ENCODE data around the gene ANO1.

The ANO1 gene

DNA sequence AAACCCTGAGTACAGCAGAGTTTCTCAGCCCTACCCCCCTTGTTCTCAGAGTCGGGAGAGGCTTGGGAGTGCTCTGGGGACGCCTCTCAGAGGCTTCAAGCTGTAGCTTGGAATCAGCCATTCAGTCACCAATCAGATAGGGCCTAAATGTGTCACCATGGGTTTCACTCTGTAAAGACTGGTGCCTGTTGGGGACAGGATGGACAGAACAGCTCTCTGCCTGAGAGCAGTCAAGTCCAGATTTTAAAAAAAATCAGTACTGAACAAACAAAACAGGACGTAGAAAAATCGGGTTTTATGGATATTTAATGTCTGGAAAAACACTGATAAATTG, 126.3 kb downstream of the ANO1 start:
- H3K27ac ChIP-seq (ENCODE audit: low read length): peak overlapping the region; percentile 73
- H3K4me3 ChIP-seq (ENCODE audit: low read length in 2 of 2): peak overlapping the region; percentile 86 to 93
- H3K9ac ChIP-seq (ENCODE audit: low read length in 2 of 2): peak overlapping the region; percentile 86 to 93
- H3K9me3 ChIP-seq (ENCODE audit: control insufficient read depth in 2 of 2, low read length in 2 of 2): no peaks in the 10 kb centered on the region
- H3K4me1 ChIP-seq (ENCODE audit: control insufficient read depth, insufficient read depth, low read length): peaks cover 16% of the 10 kb centered on the region
- peaks cover 16 to 21% of the 10 kb centered on the region in 2 donors for H3K36me3 ChIP-seq (ENCODE audit: control insufficient read depth in 2 of 2, insufficient read depth in 2 of 2, low read length in 2 of 2)
- peaks cover 2% of the 10 kb centered on the region in 2 donors for H3K27me3 ChIP-seq (ENCODE audit: control insufficient read depth in 1 of 2, insufficient read depth in 2 of 2, low read length in 2 of 2)

DNA sequence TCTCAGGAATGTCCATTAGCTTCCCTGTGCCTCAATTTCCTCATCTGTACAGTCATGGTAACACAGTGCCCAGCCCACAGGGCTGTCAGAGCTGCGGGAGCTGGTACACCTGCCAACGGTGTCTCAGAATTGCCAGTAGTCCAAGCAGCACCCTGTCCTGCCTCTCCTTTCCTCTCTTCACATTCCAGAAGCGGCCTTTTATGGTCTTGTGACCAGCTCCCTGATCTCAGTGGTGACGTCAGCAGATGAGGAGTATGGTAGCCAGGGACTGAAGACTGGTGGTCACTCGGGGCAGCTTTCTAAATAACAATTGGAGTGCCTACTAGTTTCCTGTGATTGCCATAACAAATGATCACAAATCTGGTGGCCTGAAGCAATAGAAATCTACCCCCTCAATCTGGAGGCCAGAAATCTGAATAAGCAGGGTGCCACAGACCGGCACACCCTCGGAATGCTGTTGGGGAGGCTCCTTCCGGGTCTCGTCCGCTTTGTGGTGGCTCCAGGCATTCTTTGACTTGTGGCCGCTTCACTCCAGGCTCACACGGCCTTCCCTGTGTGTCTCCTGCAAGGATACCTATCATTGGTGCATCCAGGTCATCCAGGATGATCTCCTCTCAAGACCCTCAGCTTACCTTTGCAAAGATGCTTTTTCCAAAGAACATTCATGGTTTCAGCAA, 127.1 kb downstream of the ANO1 start:
- Histone ChIP-seq H3K36me3 (ENCODE audit: control insufficient read depth in 2 of 2, insufficient read depth in 2 of 2, low read length in 2 of 2) (peaks cover 16 to 23% of the 10 kb centered on the region in 2 donors), H3K27ac (ENCODE audit: low read length) (no peak overlapping the region), H3K27me3 (ENCODE audit: control insufficient read depth in 1 of 2, insufficient read depth in 2 of 2, low read length in 2 of 2) (no peaks in the 10 kb centered on the region), H3K9ac (ENCODE audit: low read length in 2 of 2) (no peak overlapping the region), H3K4me3 (ENCODE audit: low read length in 2 of 2) (peak overlapping the region in 1 of 2 donors; percentile 93), H3K9me3 (ENCODE audit: control insufficient read depth in 2 of 2, low read length in 2 of 2) (no peaks in the 10 kb centered on the region), H3K4me1 (ENCODE audit: control insufficient read depth, insufficient read depth, low read length) (peaks cover 16% of the 10 kb centered on the region)

DNA sequence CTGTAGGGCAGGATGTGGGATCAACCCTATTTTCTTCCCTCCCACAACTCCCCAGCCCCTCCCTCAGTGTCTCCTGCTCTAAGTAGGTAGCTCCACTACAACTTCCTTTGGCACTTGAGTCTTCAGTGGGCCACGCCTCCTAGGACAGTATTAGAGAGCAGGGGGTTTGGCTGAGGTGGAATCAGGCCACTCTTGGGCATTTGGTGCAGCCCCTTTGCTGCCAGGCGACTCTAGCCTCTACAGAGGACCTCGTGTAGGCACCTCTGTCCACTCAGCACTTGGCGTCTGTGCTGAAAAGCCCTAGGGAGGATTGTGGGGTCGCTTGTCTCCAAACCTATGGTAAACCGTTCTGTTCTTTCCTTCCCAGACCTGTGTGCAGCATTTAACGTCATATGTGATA, 127.6 kb downstream of the ANO1 start:
- Histone ChIP-seq H3K27me3 (ENCODE audit: control insufficient read depth in 1 of 2, insufficient read depth in 2 of 2, low read length in 2 of 2) (no peaks in the 10 kb centered on the region), H3K9ac (ENCODE audit: low read length in 2 of 2) (no peak overlapping the region), H3K4me1 (ENCODE audit: control insufficient read depth, insufficient read depth, low read length) (peaks cover 16% of the 10 kb centered on the region), H3K4me3 (ENCODE audit: low read length in 2 of 2) (no peak overlapping the region), H3K9me3 (ENCODE audit: control insufficient read depth in 2 of 2, low read length in 2 of 2) (no peaks in the 10 kb centered on the region), H3K36me3 (ENCODE audit: control insufficient read depth in 2 of 2, insufficient read depth in 2 of 2, low read length in 2 of 2) (peaks cover 16 to 23% of the 10 kb centered on the region in 2 donors), H3K27ac (ENCODE audit: low read length) (no peak overlapping the region)

DNA sequence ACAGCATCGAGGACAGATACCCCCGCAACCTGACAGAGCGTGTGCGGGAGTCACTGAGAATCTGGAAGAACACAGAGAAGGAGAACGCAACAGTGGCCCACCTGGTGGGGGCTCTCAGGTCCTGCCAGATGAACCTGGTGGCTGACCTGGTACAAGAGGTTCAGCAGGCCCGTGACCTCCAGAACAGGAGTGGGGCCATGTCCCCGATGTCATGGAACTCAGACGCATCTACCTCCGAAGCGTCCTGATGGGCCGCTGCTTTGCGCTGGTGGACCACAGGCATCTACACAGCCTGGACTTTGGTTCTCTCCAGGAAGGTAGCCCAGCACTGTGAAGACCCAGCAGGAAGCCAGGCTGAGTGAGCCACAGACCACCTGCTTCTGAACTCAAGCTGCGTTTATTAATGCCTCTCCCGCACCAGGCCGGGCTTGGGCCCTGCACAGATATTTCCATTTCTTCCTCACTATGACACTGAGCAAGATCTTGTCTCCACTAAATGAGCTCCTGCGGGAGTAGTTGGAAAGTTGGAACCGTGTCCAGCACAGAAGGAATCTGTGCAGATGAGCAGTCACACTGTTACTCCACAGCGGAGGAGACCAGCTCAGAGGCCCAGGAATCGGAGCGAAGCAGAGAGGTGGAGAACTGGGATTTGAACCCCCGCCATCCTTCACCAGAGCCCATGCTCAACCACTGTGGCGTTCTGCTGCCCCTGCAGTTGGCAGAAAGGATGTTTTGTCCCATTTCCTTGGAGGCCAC, 128.3 kb downstream of the ANO1 start:
- H3K36me3 ChIP-seq (ENCODE audit: control insufficient read depth in 2 of 2, insufficient read depth in 2 of 2, low read length in 2 of 2): peaks cover 16 to 23% of the 10 kb centered on the region in 2 donors
- no peak overlapping the region for H3K4me3 ChIP-seq (ENCODE audit: low read length in 2 of 2)
- no peaks in the 10 kb centered on the region for H3K27me3 ChIP-seq (ENCODE audit: control insufficient read depth in 1 of 2, insufficient read depth in 2 of 2, low read length in 2 of 2)
- H3K27ac ChIP-seq (ENCODE audit: low read length): no peak overlapping the region
- no peak overlapping the region for H3K9ac ChIP-seq (ENCODE audit: low read length in 2 of 2)
- no peaks in the 10 kb centered on the region for H3K9me3 ChIP-seq (ENCODE audit: control insufficient read depth in 2 of 2, low read length in 2 of 2)
- peaks cover 16% of the 10 kb centered on the region for H3K4me1 ChIP-seq (ENCODE audit: control insufficient read depth, insufficient read depth, low read length)

DNA sequence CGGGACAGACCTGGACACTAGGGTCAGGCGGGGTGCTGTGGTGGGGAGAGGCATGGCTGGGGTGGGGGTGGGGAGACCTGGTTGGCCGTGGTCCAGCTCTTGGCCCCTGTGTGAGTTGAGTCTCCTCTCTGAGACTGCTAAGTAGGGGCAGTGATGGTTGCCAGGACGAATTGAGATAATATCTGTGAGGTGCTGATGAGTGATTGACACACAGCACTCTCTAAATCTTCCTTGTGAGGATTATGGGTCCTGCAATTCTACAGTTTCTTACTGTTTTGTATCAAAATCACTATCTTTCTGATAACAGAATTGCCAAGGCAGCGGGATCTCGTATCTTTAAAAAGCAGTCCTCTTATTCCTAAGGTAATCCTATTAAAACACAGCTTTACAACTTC, 128.9 kb downstream of the ANO1 start:
- H3K27me3 ChIP-seq (ENCODE audit: control insufficient read depth in 1 of 2, insufficient read depth in 2 of 2, low read length in 2 of 2): no peaks in the 10 kb centered on the region
- H3K4me3 ChIP-seq (ENCODE audit: low read length in 2 of 2): no peak overlapping the region
- peaks cover 16 to 23% of the 10 kb centered on the region in 2 donors for H3K36me3 ChIP-seq (ENCODE audit: control insufficient read depth in 2 of 2, insufficient read depth in 2 of 2, low read length in 2 of 2)
- H3K27ac ChIP-seq (ENCODE audit: low read length): no peak overlapping the region
- H3K9ac ChIP-seq (ENCODE audit: low read length in 2 of 2): no peak overlapping the region
- no peaks in the 10 kb centered on the region for H3K9me3 ChIP-seq (ENCODE audit: control insufficient read depth in 2 of 2, low read length in 2 of 2)
- peaks cover 16% of the 10 kb centered on the region for H3K4me1 ChIP-seq (ENCODE audit: control insufficient read depth, insufficient read depth, low read length)

DNA sequence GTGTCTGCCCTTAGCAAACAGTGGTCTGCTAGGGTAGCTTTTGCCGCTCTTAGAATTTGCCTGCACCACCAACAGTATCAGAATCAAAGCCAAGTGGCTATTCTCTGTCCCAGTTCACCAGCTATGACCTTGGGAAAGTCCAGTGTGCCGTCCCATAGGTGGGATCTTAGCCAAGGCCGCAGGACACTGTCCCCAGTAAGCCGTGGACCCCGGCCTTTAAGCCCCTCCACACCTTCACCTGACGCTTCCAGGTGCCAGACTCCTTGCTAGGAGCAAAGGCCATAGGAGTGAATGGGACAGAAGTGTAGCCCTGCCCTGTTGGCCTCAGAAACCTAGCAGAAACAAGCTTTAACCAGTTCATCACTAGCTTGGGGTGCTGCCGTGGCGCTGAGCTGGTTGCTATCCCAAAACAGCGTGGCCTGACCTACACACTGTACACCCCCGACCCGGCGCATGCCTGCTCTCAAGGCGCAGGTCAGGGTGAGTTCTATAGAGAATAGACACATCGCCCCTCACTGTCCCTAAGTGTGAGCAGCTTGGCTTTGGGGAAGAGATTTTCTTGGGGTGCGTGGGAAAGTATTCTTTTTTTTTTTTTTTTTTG, 129.5 kb downstream of the ANO1 start:
- Histone ChIP-seq H3K4me3 (ENCODE audit: low read length in 2 of 2) (no peak overlapping the region), H3K36me3 (ENCODE audit: control insufficient read depth in 2 of 2, insufficient read depth in 2 of 2, low read length in 2 of 2) (peaks cover 16 to 23% of the 10 kb centered on the region in 2 donors), H3K27ac (ENCODE audit: low read length) (no peak overlapping the region), H3K27me3 (ENCODE audit: control insufficient read depth in 1 of 2, insufficient read depth in 2 of 2, low read length in 2 of 2) (no peaks in the 10 kb centered on the region), H3K4me1 (ENCODE audit: control insufficient read depth, insufficient read depth, low read length) (peaks cover 16% of the 10 kb centered on the region), H3K9me3 (ENCODE audit: control insufficient read depth in 2 of 2, low read length in 2 of 2) (no peaks in the 10 kb centered on the region), H3K9ac (ENCODE audit: low read length in 2 of 2) (no peak overlapping the region)

DNA sequence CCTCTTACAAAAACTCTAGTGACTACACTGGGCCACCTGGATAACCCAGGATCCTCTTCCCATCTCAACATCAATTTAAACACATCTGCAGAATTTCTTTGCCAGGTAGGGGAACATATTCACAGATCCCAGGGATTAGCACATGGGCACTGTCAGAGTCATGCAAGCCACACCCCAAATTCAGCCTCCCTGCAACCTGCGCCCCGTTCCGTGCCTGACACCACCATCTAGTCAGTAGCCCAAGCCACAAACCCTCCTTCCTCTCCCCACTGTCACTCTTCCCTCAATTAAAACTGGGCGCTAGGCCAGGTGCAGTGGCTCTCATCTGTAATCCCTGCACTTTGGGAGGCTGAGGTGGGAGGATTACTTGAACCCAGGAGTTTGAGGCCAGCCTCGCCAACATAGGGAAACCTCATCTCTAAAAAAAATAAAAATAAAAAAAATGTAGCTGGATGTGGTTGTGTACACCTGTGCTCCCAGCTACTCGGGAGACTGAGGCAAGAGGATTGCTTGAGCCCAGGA, 131.3 kb downstream of the ANO1 start:
- Histone ChIP-seq H3K4me3 (ENCODE audit: low read length in 2 of 2) (no peak overlapping the region), H3K36me3 (ENCODE audit: control insufficient read depth in 2 of 2, insufficient read depth in 2 of 2, low read length in 2 of 2) (peaks cover 16 to 23% of the 10 kb centered on the region in 2 donors), H3K27me3 (ENCODE audit: control insufficient read depth in 1 of 2, insufficient read depth in 2 of 2, low read length in 2 of 2) (no peaks in the 10 kb centered on the region), H3K9ac (ENCODE audit: low read length in 2 of 2) (no peak overlapping the region), H3K9me3 (ENCODE audit: control insufficient read depth in 2 of 2, low read length in 2 of 2) (no peaks in the 10 kb centered on the region), H3K4me1 (ENCODE audit: control insufficient read depth, insufficient read depth, low read length) (peaks cover 10% of the 10 kb centered on the region), H3K27ac (ENCODE audit: low read length) (no peak overlapping the region)

DNA sequence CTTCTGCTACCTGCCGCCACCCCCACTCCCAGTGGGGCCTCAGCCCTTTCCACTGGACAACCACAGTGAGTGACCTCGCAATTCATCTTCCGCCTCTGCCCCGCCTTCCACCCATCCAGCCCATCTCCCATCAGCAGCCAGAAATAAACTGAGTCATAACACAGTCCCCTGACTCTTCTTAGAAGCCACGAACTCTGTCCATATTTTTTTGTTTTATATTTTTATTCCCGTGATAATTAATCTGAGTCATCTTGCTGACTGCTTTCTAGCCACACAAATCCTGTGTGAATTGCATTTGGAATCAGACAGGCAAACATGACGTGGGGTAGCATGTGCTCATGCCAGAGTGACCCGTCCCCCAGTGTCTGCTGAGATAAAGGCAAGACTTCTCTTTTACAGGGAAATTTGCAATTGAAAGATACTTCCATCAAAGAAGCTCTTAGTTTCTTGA, 132.0 kb downstream of the ANO1 start:
- H3K36me3 ChIP-seq (ENCODE audit: control insufficient read depth in 2 of 2, insufficient read depth in 2 of 2, low read length in 2 of 2): peaks cover 13 to 23% of the 10 kb centered on the region in 2 donors
- no peaks in the 10 kb centered on the region for H3K9me3 ChIP-seq (ENCODE audit: control insufficient read depth in 2 of 2, low read length in 2 of 2)
- no peak overlapping the region for H3K9ac ChIP-seq (ENCODE audit: low read length in 2 of 2)
- H3K27ac ChIP-seq (ENCODE audit: low read length): no peak overlapping the region
- peaks cover 4% of the 10 kb centered on the region for H3K4me1 ChIP-seq (ENCODE audit: control insufficient read depth, insufficient read depth, low read length)
- H3K4me3 ChIP-seq (ENCODE audit: low read length in 2 of 2): no peak overlapping the region
- no peaks in the 10 kb centered on the region for H3K27me3 ChIP-seq (ENCODE audit: control insufficient read depth in 1 of 2, insufficient read depth in 2 of 2, low read length in 2 of 2)

DNA sequence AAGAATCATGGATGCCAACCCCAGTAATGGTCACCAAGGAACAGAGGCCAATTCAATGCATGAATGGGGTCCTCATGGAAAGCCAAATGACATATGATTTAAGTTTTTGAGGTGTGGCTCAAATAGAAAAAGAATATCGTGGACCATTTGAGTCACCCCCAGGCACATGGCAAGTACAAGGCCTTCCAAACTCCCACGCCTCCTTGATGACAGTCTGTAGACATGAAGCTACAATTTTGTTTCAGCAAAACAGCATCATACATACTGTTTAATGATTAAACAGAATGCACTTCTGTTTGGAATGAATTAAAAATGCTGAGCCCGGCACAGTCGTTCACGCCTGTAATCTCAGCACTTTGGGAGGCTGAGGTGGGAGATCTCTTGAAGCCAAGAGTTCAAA, 132.4 kb downstream of the ANO1 start:
- no peaks in the 10 kb centered on the region for H3K9me3 ChIP-seq (ENCODE audit: control insufficient read depth in 2 of 2, low read length in 2 of 2)
- peaks cover 12 to 23% of the 10 kb centered on the region in 2 donors for H3K36me3 ChIP-seq (ENCODE audit: control insufficient read depth in 2 of 2, insufficient read depth in 2 of 2, low read length in 2 of 2)
- peaks cover 3% of the 10 kb centered on the region for H3K4me1 ChIP-seq (ENCODE audit: control insufficient read depth, insufficient read depth, low read length)
- no peak overlapping the region for H3K4me3 ChIP-seq (ENCODE audit: low read length in 2 of 2)
- H3K9ac ChIP-seq (ENCODE audit: low read length in 2 of 2): no peak overlapping the region
- H3K27me3 ChIP-seq (ENCODE audit: control insufficient read depth in 1 of 2, insufficient read depth in 2 of 2, low read length in 2 of 2): no peaks in the 10 kb centered on the region
- H3K27ac ChIP-seq (ENCODE audit: low read length): no peak overlapping the region

DNA sequence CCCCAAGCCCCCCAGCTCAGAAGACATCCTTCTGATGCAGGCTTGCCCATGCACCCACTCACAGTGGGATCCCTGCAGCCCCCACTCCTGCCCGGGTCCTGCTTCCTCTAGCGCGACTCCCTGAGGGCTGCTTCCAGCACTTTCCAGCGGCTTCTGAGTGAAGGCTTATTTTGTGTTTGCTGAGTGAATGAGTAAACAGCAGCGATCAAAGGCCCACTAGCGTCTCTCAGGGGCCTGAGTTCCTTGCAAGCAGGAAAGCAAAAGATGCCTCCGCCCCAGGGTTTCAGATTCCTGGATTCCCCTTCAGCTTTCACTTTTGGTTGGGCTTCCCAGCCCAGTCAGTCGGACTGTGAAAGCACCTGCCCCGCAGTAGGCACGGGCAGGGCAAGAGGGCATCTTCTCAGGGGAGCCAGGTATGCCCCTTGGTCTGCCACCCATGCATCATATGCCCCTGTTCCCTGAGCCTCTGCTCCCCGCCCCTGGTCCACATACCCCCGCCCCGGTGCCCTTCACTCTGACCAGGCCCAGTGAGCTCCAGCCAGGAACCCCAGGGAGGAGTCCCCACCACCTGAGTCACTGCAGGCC, 134.2 kb downstream of the ANO1 start:
- Histone ChIP-seq H3K4me1 (ENCODE audit: control insufficient read depth, insufficient read depth, low read length) (no peaks in the 10 kb centered on the region), H3K27ac (ENCODE audit: low read length) (no peak overlapping the region), H3K9me3 (ENCODE audit: control insufficient read depth in 2 of 2, low read length in 2 of 2) (no peaks in the 10 kb centered on the region), H3K27me3 (ENCODE audit: control insufficient read depth in 1 of 2, insufficient read depth in 2 of 2, low read length in 2 of 2) (no peaks in the 10 kb centered on the region), H3K4me3 (ENCODE audit: low read length in 2 of 2) (peak overlapping the region in 1 of 2 donors; percentile 15), H3K36me3 (ENCODE audit: control insufficient read depth in 2 of 2, insufficient read depth in 2 of 2, low read length in 2 of 2) (peaks cover 4 to 13% of the 10 kb centered on the region in 2 donors), H3K9ac (ENCODE audit: low read length in 2 of 2) (no peak overlapping the region)

Data from stomach smooth muscle (tissue), 2 donors.